ENCODE measurements around the gene TAF11.

DNA sequence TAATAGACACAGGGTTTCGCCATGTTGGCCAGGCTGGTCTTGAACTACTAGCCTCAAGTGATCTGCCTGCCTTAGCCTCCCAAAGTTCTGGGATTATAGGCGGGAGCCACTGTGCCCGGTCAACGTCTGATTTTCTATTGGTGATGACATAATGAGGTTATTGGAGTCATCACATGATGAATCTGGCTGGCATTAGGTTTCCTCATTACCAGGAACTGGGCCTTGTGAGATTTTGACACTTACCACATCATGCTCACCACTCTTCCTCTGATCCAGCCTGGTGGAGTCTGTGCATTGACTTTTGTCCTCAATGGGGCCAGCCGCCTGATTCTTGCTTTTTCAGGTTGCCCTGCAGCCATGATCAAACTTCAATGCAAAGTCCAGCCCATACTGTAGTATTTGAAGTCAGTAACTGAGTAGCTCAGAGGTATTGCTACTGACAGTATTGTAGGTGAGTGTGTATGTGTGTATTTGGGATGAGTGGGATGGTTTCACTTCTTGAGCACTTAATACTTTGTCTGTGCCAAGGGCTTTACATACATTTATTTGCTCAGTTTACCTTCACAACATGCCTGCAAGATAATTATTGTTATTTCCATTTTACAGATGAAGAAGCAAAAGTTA, 17.3 kb upstream of the TAF11 start:
- TF ChIP-seq CTCF (IDR thresholded peaks at IDR 0.05), result no peak
- no peak for TF ChIP-seq RFX5 (IDR thresholded peaks at IDR 0.05)
- no peak for TF ChIP-seq HEYL (CRISPR knock-in tag; IDR thresholded peaks at IDR 0.05)
- no peak for TF ChIP-seq KDM1A (IDR thresholded peaks at IDR 0.05; ENCODE audit: low read depth)
- no peak for TF ChIP-seq POLR2A (IDR thresholded peaks at IDR 0.05; ENCODE audit: low read length)
- no peak for TF ChIP-seq MAFK (IDR thresholded peaks at IDR 0.05; ENCODE audit: partially characterized antibody)
- no peak for TF ChIP-seq ELK1 (IDR thresholded peaks at IDR 0.05; ENCODE audit: low read depth, low read length)
- no peak for TF ChIP-seq EP300 (IDR thresholded peaks at IDR 0.05)
- TF ChIP-seq NFE2L2 (conservative IDR thresholded peaks at IDR 0.05; ENCODE audit: low read length), result no peak

Data from A549 (cell line).